GM23338 (cell line): ENCODE data around the gene GPRC5B. TPM values are rescaled to one million over a fixed set of nuclear protein-coding genes. Genes with fewer than 3 reads are reported as not detected.

ENCODE experiments used
- ATAC-seq: fragments of 200-7000 bp; cut with Tn5 transposase; 3 replicates; pipeline ENCODE4 v1.9.1; 2020
- DNase-seq: peaks from one replicate; pipeline ENCODE4 v3.0.0-alpha.2; 2015; ENCODE audit warnings: low spot score
- H2AFZ ChIP-seq: fragments of 200-600 bp; sonication (generic); 2 replicates; pipeline ENCODE4 v1.8.0; 2016; ENCODE audit warnings: antibody characterized with exemption, mild to moderate bottlenecking, moderate library complexity
- H3F3A ChIP-seq: fragments of 200-600 bp; sonication (generic); replicated peaks from 2 replicates; pipeline ENCODE4 v1.8.0; 2017; ENCODE audit warnings: antibody characterized with exemption, mixed run types, low read depth
- H3K27ac ChIP-seq: fragments of 200-600 bp; sonication (generic); 2 replicates; pipeline ENCODE4 v1.6.1; 2016; ENCODE audit warnings: low read depth
- H3K27me3 ChIP-seq: fragments of 200-600 bp; sonication (generic); 2 replicates; pipeline ENCODE4 v1.8.0; 2016; ENCODE audit warnings: mild to moderate bottlenecking, mixed run types, moderate library complexity; ENCODE audit not compliant: insufficient read depth
- H3K36me3 ChIP-seq: fragments of 200-600 bp; sonication (generic); 2 replicates; pipeline ENCODE4 v1.8.0; 2016; ENCODE audit warnings: mild to moderate bottlenecking; ENCODE audit not compliant: insufficient read depth
- H3K4me1 ChIP-seq: fragments of 200-600 bp; sonication (generic); 2 replicates; pipeline ENCODE4 v1.8.0; 2016; ENCODE audit warnings: mild to moderate bottlenecking, moderate library complexity; ENCODE audit not compliant: insufficient read depth
- H3K4me2 ChIP-seq: fragments of 200-600 bp; sonication (generic); 2 replicates; pipeline ENCODE4 v1.7.1; 2017; ENCODE audit warnings: mixed run types
- H3K4me3 ChIP-seq: fragments of 200-600 bp; sonication (generic); 2 replicates; pipeline ENCODE4 v1.6.1; 2016; ENCODE audit warnings: mixed run types
- H3K79me2 ChIP-seq: fragments of 200-600 bp; sonication (generic); replicated peaks from 2 replicates; pipeline ENCODE4 v1.8.0; 2017; ENCODE audit warnings: mild to moderate bottlenecking; ENCODE audit not compliant: insufficient read depth
- H3K9me2 ChIP-seq: fragments of 200-600 bp; sonication (generic); 2 replicates; pipeline ENCODE4 v1.8.0; 2017; ENCODE audit not compliant: insufficient read depth
- H4K20me1 ChIP-seq: fragments of 200-600 bp; sonication (generic); replicated peaks from 2 replicates; pipeline ENCODE4 v1.8.0; 2017; ENCODE audit warnings: mild to moderate bottlenecking; ENCODE audit not compliant: insufficient read depth
- H3K27ac Mint-ChIP-seq: 2 replicates; pipeline ENCODE4 v1.8.0; 2020; ENCODE audit warnings: inconsistent platforms, mild to moderate bottlenecking, moderate library complexity, mixed read lengths
- H3K27me3 Mint-ChIP-seq: 3 replicates; pipeline ENCODE4 v1.8.0; 2022; ENCODE audit warnings: low read depth, mild to moderate bottlenecking, moderate library complexity, mixed read lengths, inconsistent platforms; ENCODE audit not compliant: insufficient read depth, poor library complexity
- H3K36me3 Mint-ChIP-seq: 3 replicates; pipeline ENCODE4 v1.8.0; 2021; ENCODE audit warnings: low read depth, mild to moderate bottlenecking, inconsistent platforms, moderate library complexity, mixed read lengths
- H3K4me1 Mint-ChIP-seq: 3 replicates; pipeline ENCODE4 v1.8.0; 2020; ENCODE audit warnings: mild to moderate bottlenecking, inconsistent platforms, mixed read lengths
- H3K4me3 Mint-ChIP-seq: 3 replicates; pipeline ENCODE4 v1.8.0; 2021; ENCODE audit warnings: moderate library complexity, mild to moderate bottlenecking, inconsistent platforms, mixed read lengths
- H3K9me3 Mint-ChIP-seq: 3 replicates; pipeline ENCODE4 v1.8.0; 2020; ENCODE audit warnings: moderate library complexity, mild to moderate bottlenecking, inconsistent platforms, mixed read lengths
- CREB1 ChIP-seq: fragments of 250-450 bp; sonication (Bioruptor Pico); IDR thresholded peaks from 2 replicates; pipeline ENCODE4 v1.5.0; 2020; ENCODE audit warnings: low read depth, mild to moderate bottlenecking, moderate library complexity
- POLR2AphosphoS5 ChIP-seq: IDR thresholded peaks from 2 replicates; pipeline ENCODE4 v1.6.1; 2016; ENCODE audit warnings: antibody characterized with exemption, low read depth
- STAT1 ChIP-seq: IDR thresholded peaks from one replicate; pipeline ENCODE4 v1.6.1; 2016; ENCODE audit warnings: antibody characterized with exemption; ENCODE audit not compliant: unreplicated experiment
- ZNF114 ChIP-seq: fragments of 250-450 bp; sonication (Bioruptor Pico); IDR thresholded peaks from 2 replicates; pipeline ENCODE4 v1.5.0; 2020; ENCODE audit warnings: mild to moderate bottlenecking, moderate library complexity
- ZNF331 ChIP-seq: fragments of 250-450 bp; sonication (Bioruptor Pico); IDR thresholded peaks from 2 replicates; pipeline ENCODE4 v1.5.0; 2020; ENCODE audit warnings: low read depth, mild to moderate bottlenecking, moderate library complexity
- polyA plus RNA-seq: library from polyadenylated mRNA; unstranded; fragments of >200 nt; fragmentation: Nextera tagmentation; extraction: Ambion mirVana; gene quantifications from 2 replicates; pipeline ENCODE4 v1.2.1, GENCODE V29; 2016
- total RNA-seq: library from RNA; depleted of rRNA; stranded (reverse); fragments of >200 nt; shearing (Covaris generic); gene quantifications from 2 replicates; pipeline ENCODE4 v1.2.3, GENCODE V29; 2014
- TF ChIP-seq, protein P1 (sequence below), 2 experiments: fragments of 200-600 bp in 1 of 2; sonication (generic) in 1 of 2; conservative IDR thresholded peaks; 2 replicates each; pipeline versions ENCODE4 v1.5.1 to v1.6.1; 2016 to 2017; ENCODE audit warnings: antibody characterized with exemption in 2 of 2, low read depth in 2 of 2, mild to moderate bottlenecking in 2 of 2, moderate library complexity in 1 of 2
- TF ChIP-seq, protein P2 (sequence below): fragments of 250-450 bp; sonication (Bioruptor Pico); IDR thresholded peaks from 2 replicates; pipeline ENCODE4 v1.5.0; 2020; ENCODE audit warnings: mild to moderate bottlenecking, moderate library complexity
- TF ChIP-seq, protein P3 (sequence below): IDR thresholded peaks from 2 replicates; pipeline ENCODE4 v1.6.1; 2016; ENCODE audit warnings: antibody characterized with exemption

The GPRC5B gene
- total and polyA plus RNA-seq, 2 experiments from 2014 or later, result 70.9 to 82.5 TPM

DNA sequence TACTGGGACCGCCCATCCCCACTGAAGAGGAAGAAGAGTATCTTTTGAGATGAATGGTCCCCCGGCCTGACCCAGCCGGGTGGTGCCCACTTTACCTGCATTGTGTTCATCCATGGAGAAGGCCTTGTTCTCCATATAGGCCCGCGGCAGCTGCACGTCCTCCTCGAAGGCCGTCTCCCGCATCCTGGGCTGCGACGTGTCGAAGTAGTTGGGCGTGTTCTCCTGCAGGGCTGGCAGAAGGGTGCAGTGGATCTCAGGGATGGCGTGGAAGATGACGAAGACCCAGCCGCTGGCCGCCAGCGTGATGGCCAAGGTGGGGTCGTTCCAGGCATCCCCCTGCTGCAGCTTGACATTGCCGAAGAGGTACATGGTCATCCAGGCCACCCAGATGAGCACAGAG lies 12.9 kb downstream of the GPRC5B start:
- H3K36me3 ChIP-seq, result peaks cover 24% of the 10 kb centered on the region
- Mint-ChIP-seq H3K4me1 (peaks cover 24% of the 10 kb centered on the region), H3K27ac (no peak overlapping the region), H3K36me3 (peaks cover 79% of the 10 kb centered on the region), H3K4me3 (no peak overlapping the region; the same call in 2 of the 3 replicates), H3K27me3 (peaks cover 12% of the 10 kb centered on the region), H3K9me3 (no peaks in the 10 kb centered on the region)
- 0 out of 2 replicates have a peak, but pooled peaks cover 3% of the 10 kb centered on the region for H3F3A ChIP-seq
- ATAC-seq (no peak), DNase-seq (no peak)
- no peak for TF ChIP-seq POLR2AphosphoS5
- TF ChIP-seq, protein P1, sequence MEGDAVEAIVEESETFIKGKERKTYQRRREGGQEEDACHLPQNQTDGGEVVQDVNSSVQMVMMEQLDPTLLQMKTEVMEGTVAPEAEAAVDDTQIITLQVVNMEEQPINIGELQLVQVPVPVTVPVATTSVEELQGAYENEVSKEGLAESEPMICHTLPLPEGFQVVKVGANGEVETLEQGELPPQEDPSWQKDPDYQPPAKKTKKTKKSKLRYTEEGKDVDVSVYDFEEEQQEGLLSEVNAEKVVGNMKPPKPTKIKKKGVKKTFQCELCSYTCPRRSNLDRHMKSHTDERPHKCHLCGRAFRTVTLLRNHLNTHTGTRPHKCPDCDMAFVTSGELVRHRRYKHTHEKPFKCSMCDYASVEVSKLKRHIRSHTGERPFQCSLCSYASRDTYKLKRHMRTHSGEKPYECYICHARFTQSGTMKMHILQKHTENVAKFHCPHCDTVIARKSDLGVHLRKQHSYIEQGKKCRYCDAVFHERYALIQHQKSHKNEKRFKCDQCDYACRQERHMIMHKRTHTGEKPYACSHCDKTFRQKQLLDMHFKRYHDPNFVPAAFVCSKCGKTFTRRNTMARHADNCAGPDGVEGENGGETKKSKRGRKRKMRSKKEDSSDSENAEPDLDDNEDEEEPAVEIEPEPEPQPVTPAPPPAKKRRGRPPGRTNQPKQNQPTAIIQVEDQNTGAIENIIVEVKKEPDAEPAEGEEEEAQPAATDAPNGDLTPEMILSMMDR (conservative IDR thresholded peaks at IDR 0.05; ENCODE audit: low read depth in 2 of 2), result no peak
- no peak for TF ChIP-seq ZNF114 (CRISPR knock-in tag)
- no peak for TF ChIP-seq STAT1
- no peak for TF ChIP-seq ZNF331
- TF ChIP-seq, protein P2, sequence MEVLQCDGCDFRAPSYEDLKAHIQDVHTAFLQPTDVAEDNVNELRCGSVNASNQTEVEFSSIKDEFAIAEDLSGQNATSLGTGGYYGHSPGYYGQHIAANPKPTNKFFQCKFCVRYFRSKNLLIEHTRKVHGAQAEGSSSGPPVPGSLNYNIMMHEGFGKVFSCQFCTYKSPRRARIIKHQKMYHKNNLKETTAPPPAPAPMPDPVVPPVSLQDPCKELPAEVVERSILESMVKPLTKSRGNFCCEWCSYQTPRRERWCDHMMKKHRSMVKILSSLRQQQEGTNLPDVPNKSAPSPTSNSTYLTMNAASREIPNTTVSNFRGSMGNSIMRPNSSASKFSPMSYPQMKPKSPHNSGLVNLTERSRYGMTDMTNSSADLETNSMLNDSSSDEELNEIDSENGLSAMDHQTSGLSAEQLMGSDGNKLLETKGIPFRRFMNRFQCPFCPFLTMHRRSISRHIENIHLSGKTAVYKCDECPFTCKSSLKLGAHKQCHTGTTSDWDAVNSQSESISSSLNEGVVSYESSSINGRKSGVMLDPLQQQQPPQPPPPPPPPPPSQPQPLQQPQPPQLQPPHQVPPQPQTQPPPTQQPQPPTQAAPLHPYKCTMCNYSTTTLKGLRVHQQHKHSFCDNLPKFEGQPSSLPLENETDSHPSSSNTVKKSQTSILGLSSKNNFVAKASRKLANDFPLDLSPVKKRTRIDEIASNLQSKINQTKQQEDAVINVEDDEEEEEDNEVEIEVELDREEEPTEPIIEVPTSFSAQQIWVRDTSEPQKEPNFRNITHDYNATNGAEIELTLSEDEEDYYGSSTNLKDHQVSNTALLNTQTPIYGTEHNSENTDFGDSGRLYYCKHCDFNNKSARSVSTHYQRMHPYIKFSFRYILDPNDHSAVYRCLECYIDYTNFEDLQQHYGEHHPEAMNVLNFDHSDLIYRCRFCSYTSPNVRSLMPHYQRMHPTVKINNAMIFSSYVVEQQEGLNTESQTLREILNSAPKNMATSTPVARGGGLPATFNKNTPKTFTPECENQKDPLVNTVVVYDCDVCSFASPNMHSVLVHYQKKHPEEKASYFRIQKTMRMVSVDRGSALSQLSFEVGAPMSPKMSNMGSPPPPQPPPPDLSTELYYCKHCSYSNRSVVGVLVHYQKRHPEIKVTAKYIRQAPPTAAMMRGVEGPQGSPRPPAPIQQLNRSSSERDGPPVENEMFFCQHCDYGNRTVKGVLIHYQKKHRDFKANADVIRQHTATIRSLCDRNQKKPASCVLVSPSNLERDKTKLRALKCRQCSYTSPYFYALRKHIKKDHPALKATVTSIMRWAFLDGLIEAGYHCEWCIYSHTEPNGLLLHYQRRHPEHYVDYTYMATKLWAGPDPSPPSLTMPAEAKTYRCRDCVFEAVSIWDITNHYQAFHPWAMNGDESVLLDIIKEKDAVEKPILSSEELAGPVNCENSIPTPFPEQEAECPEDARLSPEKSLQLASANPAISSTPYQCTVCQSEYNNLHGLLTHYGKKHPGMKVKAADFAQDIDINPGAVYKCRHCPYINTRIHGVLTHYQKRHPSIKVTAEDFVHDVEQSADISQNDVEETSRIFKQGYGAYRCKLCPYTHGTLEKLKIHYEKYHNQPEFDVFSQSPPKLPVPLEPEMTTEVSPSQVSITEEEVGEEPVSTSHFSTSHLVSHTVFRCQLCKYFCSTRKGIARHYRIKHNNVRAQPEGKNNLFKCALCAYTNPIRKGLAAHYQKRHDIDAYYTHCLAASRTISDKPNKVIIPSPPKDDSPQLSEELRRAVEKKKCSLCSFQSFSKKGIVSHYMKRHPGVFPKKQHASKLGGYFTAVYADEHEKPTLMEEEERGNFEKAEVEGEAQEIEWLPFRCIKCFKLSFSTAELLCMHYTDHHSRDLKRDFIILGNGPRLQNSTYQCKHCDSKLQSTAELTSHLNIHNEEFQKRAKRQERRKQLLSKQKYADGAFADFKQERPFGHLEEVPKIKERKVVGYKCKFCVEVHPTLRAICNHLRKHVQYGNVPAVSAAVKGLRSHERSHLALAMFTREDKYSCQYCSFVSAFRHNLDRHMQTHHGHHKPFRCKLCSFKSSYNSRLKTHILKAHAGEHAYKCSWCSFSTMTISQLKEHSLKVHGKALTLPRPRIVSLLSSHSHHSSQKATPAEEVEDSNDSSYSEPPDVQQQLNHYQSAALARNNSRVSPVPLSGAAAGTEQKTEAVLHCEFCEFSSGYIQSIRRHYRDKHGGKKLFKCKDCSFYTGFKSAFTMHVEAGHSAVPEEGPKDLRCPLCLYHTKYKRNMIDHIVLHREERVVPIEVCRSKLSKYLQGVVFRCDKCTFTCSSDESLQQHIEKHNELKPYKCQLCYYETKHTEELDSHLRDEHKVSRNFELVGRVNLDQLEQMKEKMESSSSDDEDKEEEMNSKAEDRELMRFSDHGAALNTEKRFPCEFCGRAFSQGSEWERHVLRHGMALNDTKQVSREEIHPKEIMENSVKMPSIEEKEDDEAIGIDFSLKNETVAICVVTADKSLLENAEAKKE, result no peak
- no peak for TF ChIP-seq CREB1 (CRISPR knock-in tag)
- TF ChIP-seq, protein P3, sequence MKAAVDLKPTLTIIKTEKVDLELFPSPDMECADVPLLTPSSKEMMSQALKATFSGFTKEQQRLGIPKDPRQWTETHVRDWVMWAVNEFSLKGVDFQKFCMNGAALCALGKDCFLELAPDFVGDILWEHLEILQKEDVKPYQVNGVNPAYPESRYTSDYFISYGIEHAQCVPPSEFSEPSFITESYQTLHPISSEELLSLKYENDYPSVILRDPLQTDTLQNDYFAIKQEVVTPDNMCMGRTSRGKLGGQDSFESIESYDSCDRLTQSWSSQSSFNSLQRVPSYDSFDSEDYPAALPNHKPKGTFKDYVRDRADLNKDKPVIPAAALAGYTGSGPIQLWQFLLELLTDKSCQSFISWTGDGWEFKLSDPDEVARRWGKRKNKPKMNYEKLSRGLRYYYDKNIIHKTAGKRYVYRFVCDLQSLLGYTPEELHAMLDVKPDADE, result no peak
- no peaks in the 10 kb centered on the region for H3K27me3 ChIP-seq
- H3K4me2 ChIP-seq, result no peak overlapping the region
- peaks cover 18% of the 10 kb centered on the region; the same call in 1 of the 2 replicates for H3K4me1 ChIP-seq
- H3K27ac ChIP-seq, result no peak overlapping the region
- H3K9me2 ChIP-seq, result no peaks in the 10 kb centered on the region
- H3K4me3 ChIP-seq, result no peak overlapping the region
- peaks cover 51% of the 10 kb centered on the region for H4K20me1 ChIP-seq
- peaks cover 98% of the 10 kb centered on the region for H3K79me2 ChIP-seq
- no peak overlapping the region for H2AFZ ChIP-seq
